Trophoblast cell (in vitro differentiated cells and primary cell): Measurements from ENCODE around the gene KPNA6.

ENCODE experiments used
- DNase-seq, 2 donors: peaks; one replicate each; pipeline ENCODE4 v3.0.0-alpha.2; 2016
- H2AFZ ChIP-seq: 2 replicates; pipeline ENCODE4 v1.6.1; 2013; ENCODE audit warnings: low read length, moderate library complexity, mild to moderate bottlenecking; ENCODE audit not compliant: insufficient read depth, poor library complexity
- H2AK5ac ChIP-seq: 2 replicates; pipeline ENCODE4 v1.6.1; 2013; ENCODE audit warnings: mild to moderate bottlenecking, low read length
- H2BK120ac ChIP-seq: 2 replicates; pipeline ENCODE4 v1.6.1; 2013; ENCODE audit warnings: low read length, mild to moderate bottlenecking, moderate library complexity; ENCODE audit not compliant: insufficient read depth, poor library complexity
- H2BK12ac ChIP-seq: 2 replicates; pipeline ENCODE4 v1.6.1; 2013; ENCODE audit warnings: mild to moderate bottlenecking, low read length, moderate library complexity
- H2BK5ac ChIP-seq: 2 replicates; pipeline ENCODE4 v1.6.1; 2013; ENCODE audit warnings: low read length, low read depth, moderate library complexity, mild to moderate bottlenecking; ENCODE audit not compliant: poor library complexity
- H3K14ac ChIP-seq: 2 replicates; pipeline ENCODE4 v1.6.1; 2013; ENCODE audit warnings: mild to moderate bottlenecking, low read length
- H3K18ac ChIP-seq: 2 replicates; pipeline ENCODE4 v1.6.1; 2013; ENCODE audit warnings: mild to moderate bottlenecking, low read length
- H3K23ac ChIP-seq: 2 replicates; pipeline ENCODE4 v1.6.1; 2013; ENCODE audit warnings: low read length
- H3K27ac ChIP-seq: 2 replicates; pipeline ENCODE4 v1.5.1; 2013; ENCODE audit warnings: low read depth, mild to moderate bottlenecking, inconsistent platforms, low read length, moderate library complexity
- H3K27me3 ChIP-seq: 2 replicates; pipeline ENCODE4 v1.6.1; 2013; ENCODE audit warnings: inconsistent platforms, mild to moderate bottlenecking, low read length, moderate library complexity; ENCODE audit not compliant: insufficient read depth
- H3K36me3 ChIP-seq, 2 experiments: 1 replicate in 1 of 2; 2 replicates in 1 of 2; pipeline ENCODE4 v1.6.1; 2013; ENCODE audit warnings: low read length in 2 of 2, mild to moderate bottlenecking in 2 of 2, moderate library complexity in 1 of 2; ENCODE audit not compliant: insufficient read depth in 2 of 2, control insufficient read depth in 1 of 2
- H3K4ac ChIP-seq: 2 replicates; pipeline ENCODE4 v1.6.1; 2013; ENCODE audit warnings: low read depth, mild to moderate bottlenecking, low read length, moderate library complexity
- H3K4me1 ChIP-seq, 2 experiments: 1 replicate in 1 of 2; 2 replicates in 1 of 2; pipeline ENCODE4 v1.6.1; 2013; ENCODE audit warnings: low read length in 2 of 2, mild to moderate bottlenecking in 2 of 2, moderate library complexity in 1 of 2; ENCODE audit not compliant: insufficient read depth in 2 of 2, control insufficient read depth in 1 of 2
- H3K4me2 ChIP-seq: 2 replicates; pipeline ENCODE4 v1.6.1; 2013; ENCODE audit warnings: inconsistent platforms, mild to moderate bottlenecking, low read length, moderate library complexity
- H3K4me3 ChIP-seq: 2 replicates; pipeline ENCODE4 v1.5.1; 2013; ENCODE audit warnings: mild to moderate bottlenecking, low read depth, low read length, inconsistent platforms
- H3K79me1 ChIP-seq: one replicate; pipeline ENCODE4 v1.6.1; 2013; ENCODE audit warnings: low read length
- H3K79me2 ChIP-seq: 2 replicates; pipeline ENCODE4 v1.6.1; 2013; ENCODE audit warnings: low read length, mild to moderate bottlenecking; ENCODE audit not compliant: control insufficient read depth, insufficient read depth, poor library complexity
- H3K9ac ChIP-seq: 2 replicates; pipeline ENCODE4 v1.6.1; 2013; ENCODE audit warnings: mild to moderate bottlenecking, low read length
- H3K9me3 ChIP-seq: 2 replicates; pipeline ENCODE4 v1.6.1; 2013; ENCODE audit warnings: low read depth, mild to moderate bottlenecking, control low read depth, inconsistent platforms, low read length; ENCODE audit not compliant: insufficient read depth
- H4K12ac ChIP-seq: 2 replicates; pipeline ENCODE4 v1.6.1; 2013; ENCODE audit warnings: low read depth, mild to moderate bottlenecking, low read length, moderate library complexity
- H4K8ac ChIP-seq: 2 replicates; pipeline ENCODE4 v1.6.1; 2013; ENCODE audit warnings: low read depth, mild to moderate bottlenecking, low read length, moderate library complexity
- H4K91ac ChIP-seq: one replicate; pipeline ENCODE4 v1.6.1; 2013; ENCODE audit warnings: low read depth, mild to moderate bottlenecking, low read length, moderate library complexity
- WGBS: extraction: QIAGEN DNeasy Blood & Tissue Kit; methylation state at CpG from one replicate; pipeline ENCODE4 v1.1.7; 2013; ENCODE audit warnings: missing lambda C conversion rate; ENCODE audit not compliant: insufficient read length, insufficient coverage; ENCODE audit errors: extremely low coverage; 5-methylcytosine and 5-hydroxymethylcytosine counted together

KPNA6 gene

GRCh38 chr1:32125313-32125712 is 17.5 kb downstream of the KPNA6 start:
- no CpG with 5 or more reads among the region's 8 CpGs for WGBS
- H3K14ac ChIP-seq, result no peak overlapping the region
- peaks cover 0 to 3% of the 10 kb centered on the region in 2 experiments for H3K36me3 ChIP-seq

GRCh38 chr1:32126770-32127169 is 18.9 kb downstream of the KPNA6 start:
- no peaks in the 10 kb centered on the region for H3K79me1 ChIP-seq
- no peak overlapping the region for H2AK5ac ChIP-seq
- H2BK5ac ChIP-seq, result no peak overlapping the region
- peaks cover 0 to 3% of the 10 kb centered on the region in 2 experiments for H3K36me3 ChIP-seq
- H3K14ac ChIP-seq, result no peak overlapping the region
- no peak overlapping the region for H4K8ac ChIP-seq
- no peak overlapping the region for H2BK120ac ChIP-seq
- peaks cover 4% of the 10 kb centered on the region for H3K79me2 ChIP-seq
- no peak overlapping the region for H4K12ac ChIP-seq
- H3K23ac ChIP-seq, result no peak overlapping the region
- H3K18ac ChIP-seq, result no peak overlapping the region
- H4K91ac ChIP-seq, result no peak overlapping the region
- H3K4ac ChIP-seq, result no peak overlapping the region
- H3K27me3 ChIP-seq, result no peaks in the 10 kb centered on the region
- no peak for DNase-seq
- no peak overlapping the region for H3K4me2 ChIP-seq
- H3K27ac ChIP-seq, result no peak overlapping the region
- H3K9ac ChIP-seq, result no peak overlapping the region
- no peak overlapping the region for H3K4me3 ChIP-seq
- no CpG with 5 or more reads among the region's 3 CpGs for WGBS
- no peak overlapping the region for H2BK12ac ChIP-seq
- H2AFZ ChIP-seq, result no peak overlapping the region
- H3K4me1 ChIP-seq, result no peaks in the 10 kb centered on the region
- no peaks in the 10 kb centered on the region for H3K9me3 ChIP-seq

More at GRCh38 chr1:32125313-32125712, 17.5 kb downstream of the KPNA6 start:
- Histone ChIP-seq H3K23ac (no peak overlapping the region), H3K4me2 (no peak overlapping the region), H3K4me3 (no peak overlapping the region), H3K79me1 (no peaks in the 10 kb centered on the region), H2BK120ac (no peak overlapping the region), H3K27ac (no peak overlapping the region), H3K4ac (peak overlapping the region; percentile 67), H4K91ac (no peak overlapping the region), H3K9ac (no peak overlapping the region), H2BK12ac (no peak overlapping the region), H3K27me3 (no peaks in the 10 kb centered on the region), H3K4me1 (no peaks in the 10 kb centered on the region), H3K79me2 (peaks cover 4% of the 10 kb centered on the region), H3K9me3 (no peaks in the 10 kb centered on the region), H2AK5ac (no peak overlapping the region), H2BK5ac (no peak overlapping the region), H4K8ac (no peak overlapping the region), H4K12ac (no peak overlapping the region), H2AFZ (no peak overlapping the region), H3K18ac (no peak overlapping the region)
- no peak for DNase-seq

- no peak overlapping the region for H3K18ac ChIP-seq
- H3K23ac ChIP-seq, result no peak overlapping the region
- no peak overlapping the region for H3K4me3 ChIP-seq
- no peak overlapping the region for H2AFZ ChIP-seq
- H4K12ac ChIP-seq, result no peak overlapping the region
- H2BK5ac ChIP-seq, result no peak overlapping the region
- WGBS, result no CpG with 5 or more reads among the region's 4 CpGs
- no peak overlapping the region for H4K91ac ChIP-seq
- no peak overlapping the region for H4K8ac ChIP-seq
- H3K79me2 ChIP-seq, result peaks cover 4% of the 10 kb centered on the region
- no peak overlapping the region for H3K9ac ChIP-seq
- H3K27ac ChIP-seq, result no peak overlapping the region
- no peaks in the 10 kb centered on the region for H3K4me1 ChIP-seq
- H3K27me3 ChIP-seq, result no peaks in the 10 kb centered on the region
- H2AK5ac ChIP-seq, result no peak overlapping the region
- no peak for DNase-seq
- no peak overlapping the region for H3K4ac ChIP-seq
- no peak overlapping the region for H2BK120ac ChIP-seq
- no peak overlapping the region for H3K4me2 ChIP-seq
- no peak overlapping the region for H3K14ac ChIP-seq
- H3K36me3 ChIP-seq, result peaks cover 0 to 3% of the 10 kb centered on the region in 2 experiments
- H3K9me3 ChIP-seq, result no peaks in the 10 kb centered on the region
- H3K79me1 ChIP-seq, result no peaks in the 10 kb centered on the region
- no peak overlapping the region for H2BK12ac ChIP-seq
Observed at GRCh38 chr1:32127409-32128198, 19.7 kb downstream of the KPNA6 start.

- H4K12ac ChIP-seq, result no peak overlapping the region
Observed at GRCh38 chr1:32128479-32128878, 20.6 kb downstream of the KPNA6 start.

More at GRCh38 chr1:32128479-32128878, 20.6 kb downstream of the KPNA6 start:
- Histone ChIP-seq H3K4ac (peak overlapping the region; percentile 75), H3K36me3 (peaks cover 0 to 3% of the 10 kb centered on the region in 2 experiments), H3K27ac (no peak overlapping the region), H4K91ac (no peak overlapping the region), H3K27me3 (no peaks in the 10 kb centered on the region), H2AFZ (no peak overlapping the region), H3K18ac (no peak overlapping the region), H2BK120ac (no peak overlapping the region), H3K14ac (no peak overlapping the region), H3K4me3 (no peak overlapping the region), H3K9ac (no peak overlapping the region), H4K8ac (no peak overlapping the region), H3K9me3 (no peaks in the 10 kb centered on the region), H2BK5ac (no peak overlapping the region), H3K4me2 (no peak overlapping the region), H3K4me1 (peaks cover 0 to 8% of the 10 kb centered on the region in 2 experiments), H3K79me2 (peaks cover 5% of the 10 kb centered on the region), H2AK5ac (no peak overlapping the region), H3K23ac (no peak overlapping the region), H2BK12ac (no peak overlapping the region), H3K79me1 (peaks cover 3% of the 10 kb centered on the region)
- WGBS, result no CpG with 5 or more reads among the region's 1 CpG
- no peak for DNase-seq
